ENCODE data around the gene PITRM1.

GRCh38 chr10:3196482-3196881 is 23.9 kb upstream of the PITRM1 start:
- TF ChIP-seq CTCF (conservative IDR thresholded peaks at IDR 0.05) (no peak), ZFX (IDR thresholded peaks at IDR 0.05) (no peak)
